ENCODE measurements around the gene PTPN1. TPM values are rescaled to one million over a fixed set of nuclear protein-coding genes. Genes with fewer than 3 reads are reported as not detected.

The PTPN1 gene
- total RNA-seq, 4 donors from 2014 or later, result 21.8 to 46.8 (median 44.4) TPM

GRCh38 chr20:50516935-50517816 is 7.0 kb downstream of the PTPN1 start:
- H3K27ac ChIP-seq, result peak overlapping the region in 1 of 4 donors; percentile 99
- no peaks in the 10 kb centered on the region for H3K36me3 ChIP-seq
- no peak for ATAC-seq
- H3K4me3 ChIP-seq, result no peak overlapping the region
- H3K27me3 ChIP-seq, result no peaks in the 10 kb centered on the region
- intact Hi-C loops (cut with DNase I; ENCODE audit: low total_unique reads), result loop anchor here (10.0 kb wide), 1 partner anchor 218 kb away; the partner anchor contains the start of gene PARD6B
- no peak for DNase-seq
- H3K4me1 ChIP-seq, result peaks cover 83 to 90% of the 10 kb centered on the region in 2 donors
- TF ChIP-seq POLR2A (IDR thresholded peaks at IDR 0.05) (no peak), CTCF (IDR thresholded peaks at IDR 0.05 in 4 of 5, conservative IDR thresholded peaks at IDR 0.05 in 1 of 5) (no peak)
- H3K9me3 ChIP-seq, result no peaks in the 10 kb centered on the region
- in situ Hi-C loops (cut with MboI; ENCODE audit: low sequenced_read_pairs in 4 of 4), result no loop called here

- TF ChIP-seq POLR2A (IDR thresholded peaks at IDR 0.05) (no peak), CTCF (IDR thresholded peaks at IDR 0.05 in 4 of 5, conservative IDR thresholded peaks at IDR 0.05 in 1 of 5) (no peak)
- ATAC-seq (no peak), DNase-seq (no peak)
- H3K27me3 ChIP-seq, result no peaks in the 10 kb centered on the region
- intact Hi-C loops (cut with DNase I; ENCODE audit: low total_unique reads) (loop anchor here (10.0 kb wide), 1 partner anchor 217 kb away; the partner anchor contains the start of gene PARD6B), in situ Hi-C loops (cut with MboI; ENCODE audit: low sequenced_read_pairs in 4 of 4) (no loop called here)
- H3K4me1 ChIP-seq, result peaks cover 77 to 89% of the 10 kb centered on the region in 2 donors
- no peaks in the 10 kb centered on the region for H3K9me3 ChIP-seq
- H3K27ac ChIP-seq, result peak overlapping the region in 1 of 4 donors; percentile 19
- no peak overlapping the region for H3K4me3 ChIP-seq
- no peaks in the 10 kb centered on the region for H3K36me3 ChIP-seq
Measured at GRCh38 chr20:50517817-50518154, 7.6 kb downstream of the PTPN1 start.

- DNase-seq, result no peak
- ATAC-seq, result no peak
- no peaks in the 10 kb centered on the region for H3K36me3 ChIP-seq
- in situ Hi-C loops (cut with MboI; ENCODE audit: low sequenced_read_pairs in 4 of 4) (no loop called here), intact Hi-C loops (cut with DNase I; ENCODE audit: low total_unique reads) (loop anchor here (10.0 kb wide), 1 partner anchor 217 kb away; the partner anchor contains the start of gene PARD6B)
- H3K4me3 ChIP-seq, result no peak overlapping the region
- H3K4me1 ChIP-seq, result peaks cover 77 to 89% of the 10 kb centered on the region in 2 donors
- H3K9me3 ChIP-seq, result no peaks in the 10 kb centered on the region
- H3K27ac ChIP-seq, result peak overlapping the region in 1 of 4 donors; percentile 19
- no peaks in the 10 kb centered on the region for H3K27me3 ChIP-seq
- TF ChIP-seq CTCF (IDR thresholded peaks at IDR 0.05 in 4 of 5, conservative IDR thresholded peaks at IDR 0.05 in 1 of 5) (no peak), POLR2A (IDR thresholded peaks at IDR 0.05) (no peak)
Measured at GRCh38 chr20:50518270-50518721, 8.1 kb downstream of the PTPN1 start.

GRCh38 chr20:50519036-50519762 is 9.0 kb downstream of the PTPN1 start:
- peak overlapping the region; percentile 0 to 19 (median 2) for H3K27ac ChIP-seq
- intact Hi-C loops (cut with DNase I; ENCODE audit: low total_unique reads), result loop anchor here (10.0 kb wide), 1 partner anchor 216 kb away; the partner anchor contains the start of gene PARD6B

More at GRCh38 chr20:50519036-50519762, 9.0 kb downstream of the PTPN1 start:
- no peak for DNase-seq
- ATAC-seq, result peak in 1 of 2 donors; percentile 25
- in situ Hi-C loops (cut with MboI; ENCODE audit: low sequenced_read_pairs in 4 of 4), result no loop called here
- Histone ChIP-seq H3K4me3 (no peak overlapping the region), H3K27me3 (no peaks in the 10 kb centered on the region), H3K9me3 (no peaks in the 10 kb centered on the region), H3K4me1 (peaks cover 76 to 85% of the 10 kb centered on the region in 2 donors), H3K36me3 (no peaks in the 10 kb centered on the region)
- TF ChIP-seq POLR2A (IDR thresholded peaks at IDR 0.05), result no peak
- no peak for TF ChIP-seq CTCF (IDR thresholded peaks at IDR 0.05 in 4 of 5, conservative IDR thresholded peaks at IDR 0.05 in 1 of 5)

Measured in gastrocnemius medialis (tissue), 4 donors.